B cell (primary cell): ENCODE results near the gene EIF4E2. TPM values are rescaled to one million over a fixed set of nuclear protein-coding genes. Genes with fewer than 3 reads are reported as not detected.

ENCODE experiments used
- ATAC-seq: fragments of 200-7000 bp; cut with Tn5 transposase; one replicate; pipeline ENCODE4 v1.10.0; 2021; ENCODE audit warnings: low read depth, mild to moderate bottlenecking, moderate number of reproducible peaks, moderate library complexity
- CTCF ChIA-PET: fragments of 350-600 bp; sonication (Branson Sonifier 250); formaldehyde crosslinking; loops from one replicate; lab custom pipeline; 2021; ENCODE audit warnings: antibody characterized with exemption, inconsistent platforms; lab: Charles Lee
- POLR2A ChIA-PET: fragments of 350-600 bp; sonication (Branson Sonifier 250); formaldehyde crosslinking; loops from one replicate; lab custom pipeline; 2021; ENCODE audit warnings: antibody characterized with exemption; lab: Charles Lee
- DNase-seq: peaks from one replicate; pipeline ENCODE4 v3.0.0; 2013
- H2AFZ ChIP-seq: 2 replicates; pipeline ENCODE4 v1.6.1; 2012; ENCODE audit warnings: mild to moderate bottlenecking, low read depth, low read length; ENCODE audit not compliant: insufficient read depth, poor library complexity, severe bottlenecking
- H3K27ac ChIP-seq, 2 donors: 1 replicate in 1 of 2; 2 replicates in 1 of 2; pipeline ENCODE4 v1.5.1; 2012 to 2013; ENCODE audit warnings: low read length in 2 of 2, mild to moderate bottlenecking in 2 of 2, moderate library complexity in 1 of 2
- H3K27me3 ChIP-seq, 4 experiments: fragments of 200-600 bp in 1 of 4; sonication (generic) in 1 of 4; replicated peaks in 1 of 4; 1 replicate in 2 of 4; 2 replicates in 2 of 4; pipeline versions ENCODE4 v1.6.1 to v1.7.0; 2013 to 2016; ENCODE audit warnings: low read length in 3 of 4, mild to moderate bottlenecking in 2 of 4, mixed read lengths in 1 of 4, moderate library complexity in 1 of 4; ENCODE audit not compliant: insufficient read depth in 4 of 4, control insufficient read depth in 3 of 4; ENCODE audit errors: control extremely low read depth in 1 of 4
- H3K36me3 ChIP-seq, 2 experiments: replicated peaks in 1 of 2; 1 replicate in 1 of 2; 2 replicates in 1 of 2; pipeline versions ENCODE4 v1.6.1 to v1.7.1; 2013; ENCODE audit warnings: low read length in 1 of 2; ENCODE audit not compliant: insufficient read depth in 2 of 2, control insufficient read depth in 1 of 2; ENCODE audit errors: control extremely low read depth in 1 of 2, extremely low read depth in 1 of 2
- H3K4me1 ChIP-seq, 2 donors: fragments of 200-600 bp in 1 of 2; sonication (generic) in 1 of 2; 1 replicate in 1 of 2; 2 replicates in 1 of 2; pipeline versions ENCODE4 v1.5.1 to v1.6.1; 2013 to 2017; ENCODE audit warnings: low read length in 2 of 2; ENCODE audit not compliant: control insufficient read depth in 2 of 2, insufficient read depth in 2 of 2
- H3K4me2 ChIP-seq: replicated peaks from 2 replicates; pipeline ENCODE3; 2012; ENCODE audit warnings: mild to moderate bottlenecking, low read depth, low read length; ENCODE audit not compliant: poor library complexity, severe bottlenecking
- H3K4me3 ChIP-seq, 5 experiments: fragments of 200-600 bp in 1 of 5; sonication (generic) in 1 of 5; 1 replicate in 3 of 5; 2 replicates in 2 of 5; pipeline versions ENCODE4 v1.5.1 to v1.7.0; 2011 to 2016; ENCODE audit warnings: low read length in 4 of 5, mild to moderate bottlenecking in 4 of 5, low read depth in 2 of 5, control low read depth in 1 of 5, moderate library complexity in 1 of 5; ENCODE audit not compliant: insufficient read depth in 1 of 5; ENCODE audit errors: control extremely low read depth in 1 of 5, extremely low read depth in 1 of 5
- H3K79me2 ChIP-seq: fragments of 200-600 bp; sonication (generic); one replicate; pipeline ENCODE4 v1.6.0; 2016; ENCODE audit warnings: low read length; ENCODE audit not compliant: control insufficient read depth, insufficient read depth
- H3K9ac ChIP-seq: fragments of 200-600 bp; sonication (generic); 2 replicates; pipeline ENCODE4 v1.6.1; 2017; ENCODE audit warnings: mild to moderate bottlenecking, low read length, moderate library complexity
- H3K9me3 ChIP-seq, 3 donors: one replicate each; pipeline versions ENCODE4 v1.6.1 to v1.7.1; 2013; ENCODE audit warnings: low read length in 2 of 3; ENCODE audit not compliant: control insufficient read depth in 2 of 3, insufficient read depth in 1 of 3; ENCODE audit errors: control extremely low read depth in 1 of 3
- H4K20me1 ChIP-seq: 2 replicates; pipeline ENCODE4 v1.6.0; 2012; ENCODE audit warnings: mild to moderate bottlenecking, low read length; ENCODE audit not compliant: insufficient read depth, control insufficient read depth, poor library complexity, severe bottlenecking
- H3K27ac Mint-ChIP-seq: one replicate; pipeline ENCODE4 v1.8.0; 2021; ENCODE audit warnings: mixed read lengths
- H3K27me3 Mint-ChIP-seq: one replicate; pipeline ENCODE4 v1.8.0; 2021; ENCODE audit warnings: mixed read lengths
- H3K4me1 Mint-ChIP-seq: one replicate; pipeline ENCODE4 v1.8.0; 2021; ENCODE audit warnings: mixed read lengths
- H3K4me3 Mint-ChIP-seq: one replicate; pipeline ENCODE4 v1.8.0; 2021; ENCODE audit warnings: mixed read lengths
- H3K9me3 Mint-ChIP-seq: one replicate; pipeline ENCODE4 v1.8.0; 2022; ENCODE audit warnings: mixed read lengths; ENCODE audit not compliant: insufficient read depth
- EZH2 ChIP-seq: IDR thresholded peaks from 2 replicates; pipeline ENCODE4 v1.6.1; 2012; ENCODE audit warnings: borderline replicate concordance, low read depth, mild to moderate bottlenecking, moderate library complexity, low read length; ENCODE audit not compliant: insufficient read depth, poor library complexity, severe bottlenecking
- WGBS: methylation state at CpG from one replicate; pipeline ENCODE4 v1.1.5; 2013; ENCODE audit warnings: missing lambda C conversion rate; ENCODE audit not compliant: insufficient coverage; 5-methylcytosine and 5-hydroxymethylcytosine counted together
- intact Hi-C: fragments of 100-400 bp; cut with micrococcal nuclease; formaldehyde crosslinking; loops from one replicate; pipeline ENCODE4 v1.10.0; 2022
- polyA plus RNA-seq: library from polyadenylated mRNA; depleted of rRNA; stranded (reverse); fragments of >200 nt; gene quantifications from 2 replicates; pipeline ENCODE4 v1.2.3, GENCODE V29; 2012
- total RNA-seq, 2 donors: library from RNA; stranded (reverse); fragments of 120-200 nt in 1 of 2; gene quantifications; 1 replicate in 1 of 2; 2 replicates in 1 of 2; pipeline versions ENCODE4 v1.2.3 to v1.2.4, GENCODE V29; 2013 to 2022
- TF ChIP-seq, protein P1 (sequence below): fragments of 200-600 bp; IDR thresholded peaks from one replicate; pipeline ENCODE4 v1.8.0; 2022; ENCODE audit warnings: antibody characterized with exemption, mild to moderate bottlenecking

Gene EIF4E2
- total and polyA plus RNA-seq, 2 donors (not counting 1 experiment from before 2014, with no cell fraction given) = 17.9 to 67.0 TPM

DNA sequence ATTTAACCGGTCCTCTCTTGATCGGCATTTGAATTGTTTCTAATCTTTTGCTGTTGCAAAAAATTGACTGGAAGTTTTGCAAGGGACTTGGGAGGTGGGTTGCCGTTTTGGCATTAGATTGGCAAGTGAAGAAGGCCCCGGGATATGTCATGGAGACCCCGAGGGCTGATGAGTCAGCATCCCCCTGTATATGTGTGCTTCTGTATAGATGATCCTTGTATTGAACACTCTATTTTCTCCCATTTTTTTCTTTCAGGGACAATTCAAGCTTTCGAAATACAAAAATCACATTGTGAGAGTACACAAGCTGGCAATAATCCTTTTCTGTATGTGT, 30.1 kb downstream of the EIF4E2 start:
- Histone ChIP-seq H3K4me1 (no peaks in the 10 kb centered on the region), H3K4me3 (no peak overlapping the region), H3K9me3 (peaks cover 0 to 4% (median 0%) of the 10 kb centered on the region in 3 donors), H4K20me1 (no peaks in the 10 kb centered on the region), H2AFZ (no peak overlapping the region), H3K27ac (no peak overlapping the region), H3K27me3 (no peaks in the 10 kb centered on the region), H3K79me2 (no peaks in the 10 kb centered on the region), H3K9ac (no peak overlapping the region), H3K36me3 (peaks cover 0 to 40% of the 10 kb centered on the region in 2 experiments), H3K4me2 (no peak overlapping the region)
- Mint-ChIP-seq H3K4me3 (no peak overlapping the region), H3K4me1 (peaks cover 3% of the 10 kb centered on the region), H3K27ac (no peak overlapping the region), H3K27me3 (no peaks in the 10 kb centered on the region), H3K9me3 (no peaks in the 10 kb centered on the region)
- ChIA-PET POLR2A (no interaction called here), CTCF (interaction anchor here (0.7 kb wide), 1 partner anchor 1909 kb away, joined by 4 read pairs; no protein-coding TSS in a partner anchor)
- ATAC-seq (no peak), DNase-seq (no peak)
- WGBS = 96% methylated on average over 3 of the region's 6 CpGs
- intact Hi-C loops = no loop called here
- no peak for TF ChIP-seq EZH2
- TF ChIP-seq, protein P1, sequence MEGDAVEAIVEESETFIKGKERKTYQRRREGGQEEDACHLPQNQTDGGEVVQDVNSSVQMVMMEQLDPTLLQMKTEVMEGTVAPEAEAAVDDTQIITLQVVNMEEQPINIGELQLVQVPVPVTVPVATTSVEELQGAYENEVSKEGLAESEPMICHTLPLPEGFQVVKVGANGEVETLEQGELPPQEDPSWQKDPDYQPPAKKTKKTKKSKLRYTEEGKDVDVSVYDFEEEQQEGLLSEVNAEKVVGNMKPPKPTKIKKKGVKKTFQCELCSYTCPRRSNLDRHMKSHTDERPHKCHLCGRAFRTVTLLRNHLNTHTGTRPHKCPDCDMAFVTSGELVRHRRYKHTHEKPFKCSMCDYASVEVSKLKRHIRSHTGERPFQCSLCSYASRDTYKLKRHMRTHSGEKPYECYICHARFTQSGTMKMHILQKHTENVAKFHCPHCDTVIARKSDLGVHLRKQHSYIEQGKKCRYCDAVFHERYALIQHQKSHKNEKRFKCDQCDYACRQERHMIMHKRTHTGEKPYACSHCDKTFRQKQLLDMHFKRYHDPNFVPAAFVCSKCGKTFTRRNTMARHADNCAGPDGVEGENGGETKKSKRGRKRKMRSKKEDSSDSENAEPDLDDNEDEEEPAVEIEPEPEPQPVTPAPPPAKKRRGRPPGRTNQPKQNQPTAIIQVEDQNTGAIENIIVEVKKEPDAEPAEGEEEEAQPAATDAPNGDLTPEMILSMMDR = no peak

DNA sequence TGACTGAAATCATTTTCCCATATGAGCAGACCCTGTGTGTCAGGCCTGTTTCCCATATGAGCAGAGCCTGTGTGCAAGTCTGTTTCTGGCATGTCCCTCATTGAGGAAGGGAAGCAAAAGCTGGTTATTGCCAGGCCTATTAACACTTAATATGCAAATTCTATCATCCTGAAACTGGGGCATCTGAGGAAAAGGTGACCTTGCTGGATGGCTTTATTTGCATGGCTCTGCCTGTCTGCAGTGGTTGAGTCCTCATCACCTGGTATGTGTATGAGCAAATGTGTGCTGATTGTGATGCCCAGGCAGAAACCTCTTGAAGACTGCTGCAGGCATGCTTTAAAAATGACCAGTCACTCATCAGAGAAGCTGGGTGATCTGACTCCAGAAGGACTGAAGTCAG, 31.2 kb downstream of the EIF4E2 start:
- ChIA-PET CTCF (no interaction called here), POLR2A (no interaction called here)
- peaks cover 0 to 4% (median 0%) of the 10 kb centered on the region in 3 donors for H3K9me3 ChIP-seq
- H3K4me3 ChIP-seq = no peak overlapping the region
- no peaks in the 10 kb centered on the region for H3K27me3 Mint-ChIP-seq
- H3K9ac ChIP-seq = no peak overlapping the region
- H3K36me3 ChIP-seq = peaks cover 0 to 40% of the 10 kb centered on the region in 2 experiments
- H3K4me1 Mint-ChIP-seq = peaks cover 3% of the 10 kb centered on the region
- H3K27ac ChIP-seq = no peak overlapping the region
- intact Hi-C loops = no loop called here
- ATAC-seq = no peak
- no peaks in the 10 kb centered on the region for H4K20me1 ChIP-seq
- no peaks in the 10 kb centered on the region for H3K9me3 Mint-ChIP-seq
- no peak overlapping the region for H3K4me2 ChIP-seq
- no peak overlapping the region for H3K4me3 Mint-ChIP-seq
- no peaks in the 10 kb centered on the region for H3K27me3 ChIP-seq
- no peak overlapping the region for H3K27ac Mint-ChIP-seq
- no peaks in the 10 kb centered on the region for H3K4me1 ChIP-seq
- DNase-seq = no peak
- TF ChIP-seq EZH2 = no peak
- TF ChIP-seq, protein P1 = no peak
- H2AFZ ChIP-seq = no peak overlapping the region
- H3K79me2 ChIP-seq = no peaks in the 10 kb centered on the region
